Immature natural killer cell (primary cell): ENCODE results near the gene MYH1. TPM values are rescaled to one million over a fixed set of nuclear protein-coding genes. Genes with fewer than 3 reads are reported as not detected.

Experiments used
- DNase-seq, 3 donors: peaks; one replicate each; pipeline ENCODE4 v3.0.0; 2022; ENCODE audit warnings: mixed read lengths in 1 of 3
- H3K27ac Mint-ChIP-seq, 6 donors: one replicate each; pipeline ENCODE4 v1.8.0; 2020; ENCODE audit warnings: mixed read lengths in 6 of 6, mild to moderate bottlenecking in 5 of 6, inconsistent platforms in 4 of 6, moderate library complexity in 3 of 6
- H3K27me3 Mint-ChIP-seq, 3 donors: one replicate each; pipeline ENCODE4 v1.8.0; 2020 to 2021; ENCODE audit warnings: low read depth in 3 of 3, mild to moderate bottlenecking in 3 of 3, mixed read lengths in 3 of 3, moderate library complexity in 3 of 3, inconsistent platforms in 1 of 3
- H3K36me3 Mint-ChIP-seq, 3 donors: one replicate each; pipeline ENCODE4 v1.8.0; 2020; ENCODE audit warnings: mixed read lengths in 3 of 3, inconsistent platforms in 2 of 3, mild to moderate bottlenecking in 2 of 3
- H3K4me1 Mint-ChIP-seq, 2 donors: one replicate each; pipeline ENCODE4 v1.8.0; 2020; ENCODE audit warnings: inconsistent platforms in 2 of 2, mild to moderate bottlenecking in 2 of 2, mixed read lengths in 2 of 2, moderate library complexity in 1 of 2
- H3K4me3 Mint-ChIP-seq, 5 donors: one replicate each; pipeline ENCODE4 v1.8.0; 2020; ENCODE audit warnings: mild to moderate bottlenecking in 5 of 5, mixed read lengths in 5 of 5, inconsistent platforms in 3 of 5, moderate library complexity in 3 of 5
- H3K9me3 Mint-ChIP-seq, 6 donors: one replicate each; pipeline ENCODE4 v1.8.0; 2020; ENCODE audit warnings: mild to moderate bottlenecking in 6 of 6, mixed read lengths in 6 of 6, inconsistent platforms in 4 of 6, moderate library complexity in 3 of 6
- polyA plus RNA-seq, 3 donors: library from polyadenylated mRNA; unstranded; fragments of 300-500 nt; fragmentation: Illumina TruSeq; gene quantifications; one replicate each; pipeline ENCODE4 v1.2.3, GENCODE V29; 2021

MYH1 gene
- polyA plus RNA-seq, 3 donors from 2014 or later = not detected

DNA sequence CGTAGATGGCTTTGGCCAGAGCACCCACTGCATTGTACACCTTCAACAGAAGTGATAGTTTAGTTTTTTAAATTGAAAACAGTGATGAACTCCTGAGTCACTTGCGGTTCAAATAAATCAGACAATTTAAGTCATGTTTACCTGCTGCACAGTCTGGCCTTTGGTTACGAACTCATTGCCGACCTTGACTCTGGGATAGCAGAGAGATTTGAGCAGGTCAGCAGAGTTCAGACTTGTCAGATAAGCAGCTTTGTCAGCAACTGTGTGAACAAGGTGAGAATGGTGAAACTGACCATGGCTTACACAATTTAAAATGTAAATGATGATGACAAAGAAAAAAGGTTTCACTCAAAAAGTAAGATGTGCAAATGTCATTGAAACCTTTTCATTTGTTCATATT is 58.3 kb downstream of the MYH1 start:
- Mint-ChIP-seq H3K4me1 (no peaks in the 10 kb centered on the region), H3K36me3 (no peaks in the 10 kb centered on the region), H3K27ac (no peak overlapping the region), H3K9me3 (no peaks in the 10 kb centered on the region), H3K4me3 (no peak overlapping the region), H3K27me3 (peaks cover 0 to 8% (median 4%) of the 10 kb centered on the region in 3 donors)
- DNase-seq = no peak

DNA sequence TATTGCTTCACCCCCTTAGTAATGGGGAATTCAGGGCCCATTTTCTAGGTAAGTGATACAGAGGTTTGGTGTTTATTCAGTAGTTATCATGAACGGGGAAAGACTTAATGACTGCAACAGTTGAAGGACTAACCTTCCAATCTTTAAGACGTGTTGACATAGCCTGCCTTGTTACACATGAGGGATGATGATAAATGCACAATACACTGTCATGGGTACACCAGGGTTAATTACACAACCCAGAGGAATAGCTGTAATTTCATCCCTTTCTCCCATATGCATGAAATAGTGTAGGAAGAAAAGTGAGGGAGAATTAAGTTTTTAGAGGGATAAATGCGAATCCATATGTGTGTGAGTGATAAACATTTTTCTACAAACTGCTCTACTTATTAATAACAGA is 59.6 kb downstream of the MYH1 start:
- peaks cover 0 to 4% (median 3%) of the 10 kb centered on the region in 3 donors for H3K27me3 Mint-ChIP-seq
- no peak overlapping the region for H3K27ac Mint-ChIP-seq

GRCh38 chr17:10457952-10458351 is 60.4 kb downstream of the MYH1 start:
- no peak for DNase-seq
- Mint-ChIP-seq H3K27me3 (peaks cover 0 to 4% (median 3%) of the 10 kb centered on the region in 3 donors), H3K9me3 (no peaks in the 10 kb centered on the region), H3K27ac (no peak overlapping the region), H3K4me1 (no peaks in the 10 kb centered on the region), H3K36me3 (no peaks in the 10 kb centered on the region), H3K4me3 (no peak overlapping the region)

More for the DNA sequence above, 59.6 kb downstream of the MYH1 start:
- no peaks in the 10 kb centered on the region for H3K4me1 Mint-ChIP-seq
- no peaks in the 10 kb centered on the region for H3K36me3 Mint-ChIP-seq
- DNase-seq = no peak
- H3K4me3 Mint-ChIP-seq = no peak overlapping the region
- H3K9me3 Mint-ChIP-seq = no peaks in the 10 kb centered on the region

- Mint-ChIP-seq H3K27ac (no peak overlapping the region), H3K4me3 (no peak overlapping the region), H3K27me3 (peaks cover 0 to 13% (median 7%) of the 10 kb centered on the region in 3 donors), H3K36me3 (no peaks in the 10 kb centered on the region), H3K4me1 (no peaks in the 10 kb centered on the region), H3K9me3 (no peaks in the 10 kb centered on the region)
- DNase-seq = no peak
Measured at GRCh38 chr17:10447026-10447931, 71.1 kb downstream of the MYH1 start.

Other genes starting within 250 kb of the MYH1 start
- gene MYH13, start 145.5 kb downstream of the MYH1 start, polyA plus RNA-seq = not detected
- not detected for gene MYH8, start 96.6 kb downstream of the MYH1 start, polyA plus RNA-seq
- not detected for gene MYH4, start 49.0 kb downstream of the MYH1 start, polyA plus RNA-seq
- gene MYH2, start 31.1 kb upstream of the MYH1 start, polyA plus RNA-seq = not detected
- gene MYH3, start 138.8 kb upstream of the MYH1 start, polyA plus RNA-seq = 1 to 10 TPM in 1 of 3 donors, under 1 TPM in 1, not detected in 1; 0.39 to 1.6 TPM
- gene SCO1, start 179.0 kb upstream of the MYH1 start, polyA plus RNA-seq = 10 to 100 TPM in 2 of 3 donors, 1 to 10 TPM in 1; 9.1 to 18.3 (median 14.2) TPM
- gene ADPRM, start 179.1 kb upstream of the MYH1 start, polyA plus RNA-seq = 10 to 100 TPM; 12.7 to 18.4 (median 12.7) TPM
- 1 to 10 TPM; 4.4 to 9.4 (median 7.8) TPM for gene TMEM220, start 211.5 kb upstream of the MYH1 start, polyA plus RNA-seq